Measurements from ENCODE around the gene DLGAP4. TPM values are rescaled to one million over a fixed set of nuclear protein-coding genes. Genes with fewer than 3 reads are reported as not detected.

Gene DLGAP4
- total and polyA plus RNA-seq, 12 donors: 34.0 to 74.4 (median 55.6) TPM

- no peak for TF ChIP-seq CTCF (IDR thresholded peaks at IDR 0.05)
- WGBS, 2 donors: 77 to 88% methylated on average over 5 of the region's 5 CpGs
- Histone ChIP-seq H3K9me3 (no peaks in the 10 kb centered on the region), H3K27ac (no peak overlapping the region), H3K36me3 (no peaks in the 10 kb centered on the region), H3K4me3 (no peak overlapping the region), H3K4me1 (no peaks in the 10 kb centered on the region), H3K27me3 (peaks cover 0 to 73% (median 61%) of the 10 kb centered on the region in 7 donors)
- no peak for DNase-seq
- ATAC-seq: no peak
- intact Hi-C loops (cut with DNase I): no loop called here
These were observed 27.7 kb downstream of the DLGAP4 start for GRCh38 chr20:36333841-36334240.

GRCh38 chr20:36334281-36335205 lies 28.4 kb downstream of the DLGAP4 start:
- no peaks in the 10 kb centered on the region for H3K36me3 ChIP-seq
- H3K4me3 ChIP-seq: no peak overlapping the region
- H3K27ac ChIP-seq: no peak overlapping the region
- H3K9me3 ChIP-seq: no peaks in the 10 kb centered on the region
- ATAC-seq (no peak), DNase-seq (no peak)
- H3K27me3 ChIP-seq: peaks cover 0 to 79% (median 65%) of the 10 kb centered on the region in 7 donors
- TF ChIP-seq CTCF (IDR thresholded peaks at IDR 0.05): no peak
- H3K4me1 ChIP-seq: no peaks in the 10 kb centered on the region
- 54 to 56% methylated on average over 20 of the region's 20 CpGs for WGBS, 2 donors
- intact Hi-C loops (cut with DNase I): no loop called here

GRCh38 chr20:36335206-36335870 lies 29.2 kb downstream of the DLGAP4 start:
- DNase-seq: no peak
- ATAC-seq: no peak
- intact Hi-C loops (cut with DNase I): no loop called here
- H3K27me3 ChIP-seq: peaks cover 0 to 87% (median 73%) of the 10 kb centered on the region in 7 donors
- H3K9me3 ChIP-seq: no peaks in the 10 kb centered on the region
- no peaks in the 10 kb centered on the region for H3K4me1 ChIP-seq
- WGBS, 2 donors: 83% methylated on average over 12 of the region's 12 CpGs
- H3K36me3 ChIP-seq: no peaks in the 10 kb centered on the region
- H3K27ac ChIP-seq: no peak overlapping the region
- TF ChIP-seq CTCF (IDR thresholded peaks at IDR 0.05): no peak
- H3K4me3 ChIP-seq: no peak overlapping the region

- no peak for TF ChIP-seq CTCF (IDR thresholded peaks at IDR 0.05)
- Histone ChIP-seq H3K27ac (no peak overlapping the region), H3K4me1 (no peaks in the 10 kb centered on the region), H3K36me3 (no peaks in the 10 kb centered on the region), H3K27me3 (peaks cover 0 to 89% (median 77%) of the 10 kb centered on the region in 7 donors), H3K9me3 (no peaks in the 10 kb centered on the region), H3K4me3 (no peak overlapping the region)
- intact Hi-C loops (cut with DNase I): no loop called here
- WGBS, 2 donors: 71 to 72% methylated on average over 4 of the region's 4 CpGs
- DNase-seq: no peak
- ATAC-seq: no peak
These were observed 30.1 kb downstream of the DLGAP4 start for GRCh38 chr20:36336204-36336603.

Data from heart right ventricle (tissue), 16 donors.